Tibial artery (tissue), 4 donors: ENCODE data around the gene EPHA10.
"Not testable (repeated sequence)": the region's sequence is repeated elsewhere in the genome, so short reads cannot be mapped to it uniquely, and the experiment has no call there.

ENCODE experiments used
- DNase-seq, 2 donors: peaks; one replicate each; pipeline ENCODE4 v3.0.0-alpha.2; 2019
- H3K27ac ChIP-seq, 2 donors: fragments of 200-600 bp; sonication (generic) in 1 of 2; 1 replicate in 1 of 2; 2 replicates in 1 of 2; pipeline ENCODE4 v1.5.1; 2018 to 2019; ENCODE audit warnings: mild to moderate bottlenecking in 1 of 2
- H3K27me3 ChIP-seq, 2 donors: fragments of 200-600 bp; sonication (generic) in 1 of 2; one replicate each; pipeline versions ENCODE4 v1.5.1 to v1.6.0; 2016 to 2019
- H3K36me3 ChIP-seq, 3 donors: fragments of 200-600 bp; sonication (generic) in 2 of 3; one replicate each; pipeline ENCODE4 v1.5.1; 2016 to 2019; ENCODE audit warnings: mild to moderate bottlenecking in 2 of 3
- H3K4me1 ChIP-seq, 4 donors: fragments of 200-600 bp; sonication (generic) in 2 of 4; 1 replicate in 3 of 4; 2 replicates in 1 of 4; pipeline ENCODE4 v1.5.1; 2016 to 2019
- H3K4me3 ChIP-seq, 2 donors: fragments of 200-600 bp; sonication (generic) in 1 of 2; 1 replicate in 1 of 2; 2 replicates in 1 of 2; pipeline ENCODE4 v1.5.1; 2018 to 2019; ENCODE audit warnings: mild to moderate bottlenecking in 2 of 2
- H3K9me3 ChIP-seq, 3 donors: fragments of 200-600 bp; sonication (generic) in 1 of 3; one replicate each; pipeline ENCODE4 v1.5.1; 2016 to 2019
- intact Hi-C: fragments of 100-400 bp; cut with DNase I; formaldehyde crosslinking; loops from one replicate; pipeline ENCODE4 v1.15.0; 2023; ENCODE audit warnings: low total_unique reads
- TF ChIP-seq, protein P1 (sequence below), 2 experiments: fragments of 200-600 bp in 1 of 2; fragments of 450-650 bp in 1 of 2; IDR thresholded peaks; one replicate each; pipeline ENCODE4 v1.5.1; 2017 to 2019; ENCODE audit warnings: antibody characterized with exemption in 2 of 2, mild to moderate bottlenecking in 1 of 2, moderate library complexity in 1 of 2

Gene EPHA10

GRCh38 chr1:37688926-37689325 is 76.0 kb downstream of the EPHA10 start:
- Histone ChIP-seq H3K9me3 (no peaks in the 10 kb centered on the region), H3K27ac (peak overlapping the region; percentile 73 to 79), H3K27me3 (no peaks in the 10 kb centered on the region), H3K4me1 (peaks cover 0 to 36% (median 27%) of the 10 kb centered on the region in 4 donors), H3K4me3 (peak overlapping the region in 1 of 2 donors; percentile 77), H3K36me3 (peaks cover 22 to 43% (median 23%) of the 10 kb centered on the region in 3 donors)
- intact Hi-C loops, result loop anchor here (5.0 to 10.0 kb wide), 2 partner anchors 116 to 237 kb away; partner anchors contain the start of genes C1orf122 and YRDC
- TF ChIP-seq, protein P1, sequence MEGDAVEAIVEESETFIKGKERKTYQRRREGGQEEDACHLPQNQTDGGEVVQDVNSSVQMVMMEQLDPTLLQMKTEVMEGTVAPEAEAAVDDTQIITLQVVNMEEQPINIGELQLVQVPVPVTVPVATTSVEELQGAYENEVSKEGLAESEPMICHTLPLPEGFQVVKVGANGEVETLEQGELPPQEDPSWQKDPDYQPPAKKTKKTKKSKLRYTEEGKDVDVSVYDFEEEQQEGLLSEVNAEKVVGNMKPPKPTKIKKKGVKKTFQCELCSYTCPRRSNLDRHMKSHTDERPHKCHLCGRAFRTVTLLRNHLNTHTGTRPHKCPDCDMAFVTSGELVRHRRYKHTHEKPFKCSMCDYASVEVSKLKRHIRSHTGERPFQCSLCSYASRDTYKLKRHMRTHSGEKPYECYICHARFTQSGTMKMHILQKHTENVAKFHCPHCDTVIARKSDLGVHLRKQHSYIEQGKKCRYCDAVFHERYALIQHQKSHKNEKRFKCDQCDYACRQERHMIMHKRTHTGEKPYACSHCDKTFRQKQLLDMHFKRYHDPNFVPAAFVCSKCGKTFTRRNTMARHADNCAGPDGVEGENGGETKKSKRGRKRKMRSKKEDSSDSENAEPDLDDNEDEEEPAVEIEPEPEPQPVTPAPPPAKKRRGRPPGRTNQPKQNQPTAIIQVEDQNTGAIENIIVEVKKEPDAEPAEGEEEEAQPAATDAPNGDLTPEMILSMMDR (IDR thresholded peaks at IDR 0.05), result no peak
- DNase-seq, result no peak

DNA sequence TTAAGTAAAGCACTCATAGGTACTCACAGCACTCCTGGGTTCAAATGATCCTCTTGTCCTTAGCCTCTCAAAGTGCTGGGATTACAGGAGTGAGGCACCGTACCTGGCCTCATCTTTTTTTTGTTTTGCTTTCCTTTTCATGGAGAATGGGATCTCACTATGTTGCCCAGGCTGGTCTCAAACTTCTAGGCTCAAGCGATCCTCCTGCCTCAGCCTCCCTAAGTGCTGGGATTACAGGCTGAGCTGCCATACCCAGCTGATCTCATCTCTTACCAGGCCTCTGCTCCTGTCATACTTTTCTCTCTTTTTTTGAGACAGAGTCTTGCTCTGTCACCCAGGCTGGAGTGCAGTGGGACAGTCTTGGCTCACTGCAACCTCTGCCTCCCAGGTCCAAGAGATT is 77.2 kb downstream of the EPHA10 start:
- intact Hi-C loops, result loop anchor here (5.0 to 10.0 kb wide), 2 partner anchors 117 to 235 kb away; partner anchors contain the start of genes C1orf122 and YRDC

GRCh38 chr1:37685722-37686121 is 79.2 kb downstream of the EPHA10 start:
- no peak overlapping the region for H3K27ac ChIP-seq
- H3K27me3 ChIP-seq, result no peaks in the 10 kb centered on the region
- intact Hi-C loops, result loop anchor here (5.0 to 10.0 kb wide), 2 partner anchors 119 to 233 kb away; partner anchors contain the start of genes C1orf122 and YRDC
- TF ChIP-seq, protein P1 (IDR thresholded peaks at IDR 0.05), result no peak
- no peaks in the 10 kb centered on the region for H3K9me3 ChIP-seq
- DNase-seq, result no peak
- no peak overlapping the region for H3K4me3 ChIP-seq
- peaks cover 36 to 60% (median 36%) of the 10 kb centered on the region in 3 donors for H3K36me3 ChIP-seq
- peaks cover 0 to 19% (median 13%) of the 10 kb centered on the region in 4 donors for H3K4me1 ChIP-seq

More for the DNA sequence above, 77.2 kb downstream of the EPHA10 start:
- not testable (repeated sequence) for H3K9me3 ChIP-seq, H3K4me3 ChIP-seq, H3K27me3 ChIP-seq, DNase-seq, H3K27ac ChIP-seq
- Histone ChIP-seq H3K4me1 (peaks cover 0 to 32% (median 23%) of the 10 kb centered on the region in 4 donors), H3K36me3 (peaks cover 33 to 54% (median 34%) of the 10 kb centered on the region in 3 donors)

- H3K4me1 ChIP-seq, H3K4me3 ChIP-seq, H3K27ac ChIP-seq, H3K9me3 ChIP-seq, H3K27me3 ChIP-seq: not testable (repeated sequence)
- H3K36me3 ChIP-seq, result peaks cover 36 to 60% (median 36%) of the 10 kb centered on the region in 3 donors
- DNase-seq, result peak in 1 of 2 donors; percentile 32
- intact Hi-C loops, result loop anchor here (5.0 to 10.0 kb wide), 2 partner anchors 121 to 122 kb away; partner anchors contain the start of genes C1orf122 and YRDC
Measured at GRCh38 chr1:37684182-37684581, 80.7 kb downstream of the EPHA10 start.

DNA sequence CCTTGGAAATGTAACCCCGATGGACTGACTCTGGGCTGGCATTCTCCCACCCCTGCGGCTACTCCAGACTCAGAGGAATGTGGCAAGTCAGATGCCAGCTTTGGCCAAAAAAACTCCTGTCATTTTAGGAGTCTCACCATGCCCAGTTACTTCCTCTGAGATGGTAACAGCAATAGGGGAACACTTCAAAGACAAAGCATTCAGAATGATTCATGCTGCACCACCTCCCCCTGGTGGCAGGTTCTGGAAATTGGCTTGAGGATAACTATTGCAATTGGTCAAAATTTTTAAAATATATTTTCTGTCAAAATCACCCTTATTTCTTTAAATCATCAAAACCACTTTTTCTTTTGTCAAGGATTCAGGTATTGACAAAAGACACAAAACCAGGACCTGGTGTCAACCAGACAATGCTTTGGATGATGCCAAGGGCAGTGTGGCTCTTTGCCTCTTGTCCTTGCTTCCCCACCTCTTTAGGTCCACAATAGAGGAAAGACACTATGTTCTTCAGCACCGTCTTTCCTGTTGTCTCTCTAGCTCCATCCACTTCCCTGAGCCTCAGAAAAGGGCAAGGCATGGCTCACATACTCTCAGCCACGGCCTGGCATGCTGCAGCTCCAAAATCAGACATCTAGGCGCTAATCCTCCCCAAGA is 82.5 kb downstream of the EPHA10 start:
- peaks cover 36 to 53% (median 36%) of the 10 kb centered on the region in 3 donors for H3K36me3 ChIP-seq
- peak overlapping the region in 1 of 2 donors; percentile 32 for H3K27ac ChIP-seq
- no peak overlapping the region for H3K4me3 ChIP-seq
- H3K9me3 ChIP-seq, result no peaks in the 10 kb centered on the region
- intact Hi-C loops, result loop anchor here (5.0 to 10.0 kb wide), 2 partner anchors 120 to 122 kb away; partner anchors contain the start of genes C1orf122 and YRDC
- peak; percentile 74 to 81 for DNase-seq
- H3K27me3 ChIP-seq, result no peaks in the 10 kb centered on the region
- H3K4me1 ChIP-seq, result no peaks in the 10 kb centered on the region
- TF ChIP-seq, protein P1 (IDR thresholded peaks at IDR 0.05), result peak; percentile 85 to 88

DNA sequence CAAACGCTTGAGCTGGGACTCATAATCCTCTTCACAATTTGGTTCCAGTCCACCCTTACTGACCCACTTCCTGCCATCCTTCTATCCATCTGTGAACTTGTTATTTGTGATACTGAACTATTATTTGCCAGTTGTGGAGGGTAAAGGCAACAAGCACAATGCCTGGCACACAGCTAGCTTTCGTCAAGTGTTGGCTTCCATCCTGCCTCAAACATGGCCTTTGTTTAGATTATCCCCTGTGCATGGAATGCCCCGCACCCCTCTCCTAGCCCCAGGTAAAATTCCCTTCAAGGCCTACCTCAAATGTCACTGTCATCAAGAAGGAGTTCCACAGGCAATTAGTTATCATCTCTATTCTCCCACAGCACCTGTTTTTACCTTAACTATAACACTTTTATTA is 84.0 kb downstream of the EPHA10 start:
- TF ChIP-seq, protein P1 (IDR thresholded peaks at IDR 0.05), result no peak
- DNase-seq, result peak in 1 of 2 donors; percentile 5
- H3K4me3 ChIP-seq, result no peak overlapping the region
- intact Hi-C loops, result loop anchor here (5.0 to 10.0 kb wide), 2 partner anchors 119 to 124 kb away; partner anchors contain the start of genes C1orf122 and YRDC
- H3K4me1 ChIP-seq, result peaks cover 0 to 9% (median 4%) of the 10 kb centered on the region in 4 donors
- H3K27ac ChIP-seq, result no peak overlapping the region
- peaks cover 29 to 38% (median 30%) of the 10 kb centered on the region in 3 donors for H3K36me3 ChIP-seq
- H3K9me3 ChIP-seq, result no peaks in the 10 kb centered on the region
- H3K27me3 ChIP-seq, result no peaks in the 10 kb centered on the region
